Stimulated activated CD4-positive, alpha-beta T cell treated with anti-CD3 and anti-CD28 coated beads, Interleukin-2, amount 100 ng/mL, for 24 hours (primary cell): ENCODE measurements around the gene LGR4.
"Not testable (repeated sequence)": the region's sequence is repeated elsewhere in the genome, so short reads cannot be mapped to it uniquely, and the experiment has no call there.

ENCODE experiments used
- DNase-seq, 2 donors: peaks; one replicate each; pipeline ENCODE4 v3.0.0-alpha.2; 2020

Gene LGR4

GRCh38 chr11:27456795-27457329 is 15.7 kb downstream of the LGR4 start:
- DNase-seq = no peak

DNA sequence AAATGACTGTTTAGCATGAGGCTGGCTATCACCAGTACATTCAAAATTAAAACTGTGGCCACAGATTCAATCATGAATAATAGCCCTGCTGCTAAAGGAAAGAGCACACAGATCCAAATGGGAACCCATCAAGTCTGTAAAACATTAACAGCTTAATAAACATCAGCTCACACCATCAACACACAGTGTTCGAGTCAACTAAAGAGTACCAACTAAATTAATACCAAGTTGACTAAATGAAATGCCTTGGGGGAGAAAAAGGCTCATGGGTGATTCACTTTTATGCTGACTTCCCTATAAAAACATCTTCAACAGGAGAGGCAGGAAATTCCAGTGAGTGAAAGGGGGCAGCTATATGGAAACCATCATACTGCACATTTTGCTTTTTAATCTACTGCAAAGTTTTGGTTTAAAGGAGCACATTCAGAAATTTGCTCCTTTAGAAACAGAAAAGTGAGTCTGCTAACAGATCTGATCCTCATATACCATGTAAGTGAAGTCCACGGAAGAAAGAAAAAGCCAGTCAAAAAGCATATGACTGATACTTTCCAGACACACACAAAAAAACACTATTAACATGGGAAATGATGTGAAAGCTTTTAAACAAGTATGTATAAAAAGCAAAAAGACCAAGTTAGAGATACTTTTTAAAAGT is 16.3 kb downstream of the LGR4 start:
- no peak for DNase-seq

GRCh38 chr11:27455667-27456066 is 16.9 kb downstream of the LGR4 start:
- DNase-seq = no peak

GRCh38 chr11:27453701-27454100 is 18.9 kb downstream of the LGR4 start:
- DNase-seq = no peak

- no peak for DNase-seq
These were observed 20.4 kb downstream of the LGR4 start for GRCh38 chr11:27452147-27452546.

GRCh38 chr11:27451244-27451965 is 21.2 kb downstream of the LGR4 start:
- DNase-seq = no peak

DNA sequence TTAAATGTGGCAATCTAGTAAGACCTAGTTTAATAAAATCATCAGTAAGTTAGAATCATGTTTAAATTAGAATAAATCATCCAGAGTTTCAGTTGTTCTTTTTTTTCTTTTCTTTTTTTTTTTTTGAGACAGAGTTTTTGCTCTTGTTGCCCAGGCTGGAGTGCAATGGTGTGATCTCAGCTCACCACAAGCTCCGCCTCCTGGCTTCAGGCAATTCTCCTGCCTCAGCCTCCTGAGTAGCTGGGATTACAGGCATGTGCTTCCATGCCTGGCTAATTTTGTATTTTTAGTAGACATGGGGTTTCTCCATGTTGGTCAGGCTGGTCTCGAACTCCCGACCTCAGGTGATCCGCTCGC is 24.4 kb downstream of the LGR4 start:
- DNase-seq = not testable (repeated sequence)

DNA sequence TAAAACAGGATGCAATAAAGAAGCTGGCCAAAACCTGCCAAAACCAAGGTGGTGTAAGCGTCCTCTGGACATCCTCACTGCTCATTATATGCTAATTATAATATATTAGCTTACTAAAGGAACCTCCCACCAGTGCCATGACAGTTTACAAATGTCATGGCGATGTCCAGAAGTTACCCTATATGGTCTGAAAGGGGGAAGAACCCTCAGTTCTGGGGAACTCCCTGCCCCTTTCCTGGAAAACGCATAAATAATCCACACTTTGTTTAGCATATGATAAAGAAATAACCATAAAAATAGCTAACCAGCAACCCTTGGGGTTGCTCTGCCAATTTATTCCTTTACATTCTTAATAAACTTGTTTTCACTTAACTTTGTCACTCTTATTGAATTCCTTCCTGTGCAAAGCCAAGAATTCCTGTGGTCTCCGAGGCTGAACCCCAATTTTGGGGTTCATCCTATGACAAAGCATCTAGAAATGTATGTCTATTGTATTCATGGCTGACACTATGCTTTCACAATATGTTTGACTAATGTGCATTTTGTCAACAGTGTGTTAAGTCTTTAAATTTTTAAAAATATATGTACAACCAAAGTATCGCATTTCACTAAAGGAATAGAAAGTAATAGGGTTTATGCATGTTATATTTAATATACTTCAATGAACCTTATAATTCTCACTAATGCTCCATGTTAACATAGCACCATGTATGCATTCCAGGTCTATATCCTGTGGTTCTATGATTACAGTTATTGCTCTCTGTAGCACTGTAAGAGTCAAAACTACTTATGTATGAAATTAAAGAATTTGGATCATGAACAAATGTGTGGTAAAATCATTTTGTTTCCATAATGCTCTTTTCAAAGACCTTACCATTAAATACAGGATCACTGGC is 25.1 kb downstream of the LGR4 start:
- no peak for DNase-seq

- no peak for DNase-seq
These were observed 27.0 kb downstream of the LGR4 start for GRCh38 chr11:27445625-27446024.

- no peak for DNase-seq
These were observed 27.8 kb downstream of the LGR4 start for GRCh38 chr11:27444801-27445215.

DNA sequence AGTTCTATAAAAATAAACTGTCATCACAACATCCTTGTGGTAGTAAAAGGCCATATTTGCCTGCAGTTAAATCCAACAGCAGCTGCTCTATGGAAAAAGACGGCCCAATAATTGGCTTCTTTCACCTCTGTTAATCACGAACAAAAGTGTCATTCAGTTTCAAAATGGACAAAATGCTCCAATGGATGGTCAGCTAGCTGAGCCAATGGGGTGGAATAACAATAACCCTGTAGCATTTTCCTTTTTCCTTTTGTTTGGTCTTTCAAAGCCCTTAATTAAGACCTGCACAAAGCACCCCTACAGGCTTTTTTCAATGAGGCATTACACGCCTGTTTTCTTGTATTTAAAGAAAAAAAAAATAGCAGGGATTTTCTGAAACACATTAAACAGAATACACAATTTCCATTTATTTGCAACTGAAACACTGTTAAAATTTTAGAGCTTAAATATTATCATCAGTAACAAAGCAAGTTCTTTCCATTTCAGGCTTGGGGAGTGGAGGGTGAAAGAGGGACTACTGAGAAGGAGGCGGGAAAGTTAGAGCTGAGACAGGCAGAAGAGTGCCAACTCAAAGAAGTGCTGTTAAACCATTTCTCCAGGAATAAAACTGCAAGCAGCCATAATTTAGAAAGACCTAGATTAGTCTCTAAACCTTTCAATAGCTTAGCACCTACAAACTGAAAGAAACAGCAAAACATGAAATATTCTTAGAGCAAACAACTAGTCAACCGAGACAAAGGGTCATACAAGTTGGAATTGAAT is 28.7 kb downstream of the LGR4 start:
- DNase-seq = no peak

- DNase-seq = no peak
These were observed 29.4 kb downstream of the LGR4 start for GRCh38 chr11:27443227-27443626.

DNA sequence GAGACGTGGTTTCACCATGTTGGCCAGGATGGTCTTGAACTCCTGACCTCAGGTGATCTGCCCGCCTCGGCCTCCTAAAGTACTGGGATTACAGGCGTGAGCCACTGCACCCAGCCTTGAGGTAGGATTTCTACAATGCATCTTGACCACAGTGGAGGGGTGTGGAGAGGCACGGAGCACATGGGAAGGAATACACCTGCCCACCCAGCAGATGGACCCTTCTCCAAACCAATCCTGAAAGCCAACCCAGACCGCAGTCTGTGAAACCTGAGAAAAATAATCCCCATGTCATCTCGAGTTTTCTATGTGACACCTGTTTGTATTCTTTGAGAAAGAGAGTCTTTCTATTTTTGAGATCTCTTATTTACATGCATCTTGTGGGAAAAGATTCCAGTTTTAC is 32.5 kb downstream of the LGR4 start:
- DNase-seq = no peak

DNA sequence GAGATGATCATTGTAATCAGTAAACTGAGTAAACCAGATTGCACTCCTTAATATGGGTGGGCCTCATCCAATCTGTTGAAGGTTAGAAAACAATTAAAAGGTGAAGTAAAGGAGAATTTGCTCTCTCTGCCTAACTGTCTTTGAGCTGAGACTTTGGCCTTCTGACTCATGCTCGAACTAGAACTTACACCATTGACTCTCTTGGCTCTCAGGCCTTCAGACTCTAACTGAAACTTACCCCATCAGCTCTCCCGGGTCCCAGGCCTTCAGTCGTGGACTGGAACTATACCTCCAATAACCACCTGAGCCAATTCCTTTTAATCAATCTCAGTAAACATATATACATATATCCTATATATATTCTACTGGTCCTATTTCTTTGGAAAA is 34.0 kb downstream of the LGR4 start:
- DNase-seq = no peak

- DNase-seq = no peak
These were observed 34.6 kb downstream of the LGR4 start for GRCh38 chr11:27437829-27438594.

GRCh38 chr11:27436916-27437315 is 35.7 kb downstream of the LGR4 start:
- no peak for DNase-seq

GRCh38 chr11:27433742-27434141 is 38.8 kb downstream of the LGR4 start:
- DNase-seq = no peak

DNA sequence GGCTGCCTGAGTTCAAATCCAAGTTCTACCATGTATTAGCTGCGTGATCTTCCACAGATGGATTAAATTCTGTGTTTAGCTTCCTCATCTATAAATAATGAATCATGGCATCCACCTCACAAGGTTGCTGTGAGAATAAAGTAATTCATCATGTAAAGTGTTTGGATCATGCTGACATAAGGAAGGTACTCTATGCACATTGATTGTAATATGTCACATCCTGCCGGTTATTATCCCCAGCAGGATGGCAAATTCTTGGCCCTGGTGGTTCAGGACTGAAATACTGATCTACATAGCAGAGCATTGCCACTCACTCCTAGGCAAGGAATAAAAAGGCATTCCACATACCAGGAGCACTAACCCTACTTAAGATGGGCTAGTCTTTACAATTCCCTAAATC is 40.8 kb downstream of the LGR4 start:
- no peak for DNase-seq

DNA sequence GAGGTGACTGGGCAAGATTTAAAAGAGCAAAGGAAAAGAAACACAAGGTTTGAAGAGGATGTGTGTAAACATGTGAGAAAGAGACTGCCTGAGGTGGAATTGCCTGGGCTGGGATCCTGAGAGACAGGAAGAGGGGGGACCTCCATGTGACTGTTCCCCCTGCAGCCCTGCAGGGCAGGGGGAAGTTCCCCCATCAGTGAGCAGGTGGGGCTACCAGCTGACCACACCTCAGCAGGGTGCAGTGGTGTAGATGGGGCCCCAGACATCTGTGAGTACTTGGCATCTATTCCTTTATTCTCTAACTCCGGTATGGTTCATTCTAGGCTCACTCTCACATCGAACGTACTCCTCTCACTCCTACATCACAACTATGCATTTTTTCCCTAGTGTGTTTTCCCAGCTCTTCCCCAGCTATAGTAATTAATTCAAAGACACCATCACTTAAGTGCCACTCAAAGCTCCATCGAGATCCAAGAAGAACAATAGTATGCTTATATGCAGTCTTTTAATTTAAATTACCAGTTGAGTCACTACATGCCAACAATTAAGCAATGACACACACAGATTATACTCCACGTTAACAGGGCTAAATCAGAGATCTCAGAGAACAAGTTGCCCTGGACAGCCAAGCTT is 42.7 kb downstream of the LGR4 start:
- DNase-seq = no peak

DNA sequence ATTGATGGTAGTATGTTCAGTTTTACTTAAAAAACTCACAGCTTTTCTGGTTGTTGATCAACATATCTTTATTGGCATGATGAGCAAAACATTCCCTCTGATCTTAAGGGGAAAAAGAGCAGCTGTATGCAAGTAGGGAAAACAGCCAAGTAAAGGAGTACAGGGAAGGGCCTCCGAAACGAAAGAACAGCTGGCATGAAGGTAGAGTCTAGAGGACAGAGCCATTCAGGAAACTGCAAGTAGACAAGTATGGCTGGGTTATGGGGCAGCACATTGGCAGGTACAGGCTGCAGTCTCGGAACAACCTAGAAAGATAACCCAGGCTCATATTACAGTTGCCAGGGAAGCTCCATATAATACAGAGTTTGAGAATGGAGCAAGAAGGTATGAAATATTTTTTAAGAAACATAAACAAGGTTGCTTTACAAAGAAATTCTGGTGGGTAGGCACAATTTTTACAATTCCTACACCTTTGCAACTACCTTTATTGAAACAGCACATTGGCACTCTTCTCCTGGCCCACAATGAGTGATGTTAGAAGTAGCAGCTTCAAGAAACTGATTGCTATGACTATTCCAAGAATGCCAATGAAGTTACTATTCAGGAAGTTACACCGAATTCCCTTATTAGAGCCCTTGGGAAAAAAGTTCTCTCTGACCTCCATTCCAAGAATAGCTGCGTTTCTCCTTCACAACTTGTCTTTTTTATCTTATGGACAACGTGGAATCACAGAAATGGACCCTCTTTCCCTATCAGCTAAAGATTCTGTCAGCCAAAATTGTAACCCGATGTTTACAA is 45.2 kb downstream of the LGR4 start:
- no peak for DNase-seq

DNA sequence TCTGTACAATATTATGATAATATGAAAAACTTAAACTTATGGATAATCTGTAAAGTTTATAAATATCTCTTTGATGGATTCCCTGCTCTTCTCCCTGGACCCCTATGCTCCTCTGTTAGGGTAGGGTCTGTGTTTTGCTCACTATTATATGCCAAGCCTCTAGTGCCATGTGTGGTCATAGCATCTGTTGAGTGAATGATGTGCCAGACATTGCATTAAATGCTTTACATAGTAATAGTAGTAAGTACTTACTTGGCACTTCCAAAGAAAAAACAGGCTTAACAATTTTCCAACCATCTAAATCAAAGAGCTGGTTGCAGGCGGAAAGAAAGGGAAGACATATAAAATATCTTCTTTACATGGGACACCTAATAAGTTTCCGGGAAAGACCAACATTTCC is 46.8 kb downstream of the LGR4 start:
- no peak for DNase-seq
